OCI-LY1 (cell line): Measurements from ENCODE around the gene POLR2E.

Source experiments
- EZH2 ChIP-seq: fragments of 200-600 bp; sonication (generic), shearing (Covaris generic); IDR thresholded peaks from 2 replicates; pipeline ENCODE4 v1.8.0; 2017; ENCODE audit warnings: borderline replicate concordance, mixed run types, mild to moderate bottlenecking, antibody characterized with exemption, low read length, moderate library complexity, mixed read lengths
- TF ChIP-seq, protein P1 (sequence below): fragments of 200-600 bp; sonication (generic), shearing (Covaris generic); IDR thresholded peaks from 2 replicates; pipeline ENCODE4 v1.5.1; 2017; ENCODE audit warnings: mild to moderate bottlenecking, antibody characterized with exemption, low read length, moderate library complexity, mixed read lengths

DNA sequence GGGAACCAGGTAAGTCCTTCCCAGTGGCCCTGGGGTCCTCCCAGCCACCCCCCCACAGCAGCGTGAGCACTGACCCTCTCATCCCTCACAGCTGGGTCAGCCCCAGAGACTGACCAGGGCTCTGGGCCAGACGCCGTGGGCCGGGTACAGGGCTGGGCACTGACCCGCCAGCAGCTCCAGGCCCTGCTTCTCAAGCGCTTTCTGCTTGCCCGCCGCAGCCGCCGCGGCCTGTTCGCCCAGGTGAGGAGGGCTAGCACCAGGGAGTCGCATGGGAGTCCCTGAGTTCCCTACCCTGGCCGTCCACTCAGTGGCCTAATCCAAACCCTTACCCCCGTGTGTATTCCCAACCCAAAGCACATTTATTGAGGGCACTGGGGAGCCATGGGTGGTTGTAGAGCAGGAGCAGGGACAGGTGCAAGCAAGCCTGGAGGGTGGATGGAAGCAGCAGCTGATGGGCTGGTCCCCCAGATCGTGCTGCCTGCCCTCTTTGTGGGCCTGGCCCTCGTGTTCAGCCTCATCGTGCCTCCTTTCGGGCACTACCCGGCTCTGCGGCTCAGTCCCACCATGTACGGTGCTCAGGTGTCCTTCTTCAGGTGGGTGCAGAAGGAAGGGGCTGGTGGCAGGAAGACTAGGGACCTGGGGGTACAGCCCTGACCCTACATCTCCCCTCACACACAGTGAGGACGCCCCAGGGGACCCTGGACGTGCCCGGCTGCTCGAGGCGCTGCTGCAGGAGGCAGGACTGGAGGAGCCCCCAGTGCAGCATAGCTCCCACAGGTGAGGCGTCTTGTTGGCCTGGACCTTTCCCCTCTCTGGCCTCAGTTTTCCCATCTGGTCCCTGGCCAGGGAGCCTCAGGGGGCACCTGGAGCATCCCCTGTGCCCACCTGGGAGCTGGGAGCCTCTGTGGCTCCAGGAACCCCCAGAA lies 40.8 kb downstream of the POLR2E start:
- TF ChIP-seq, protein P1, sequence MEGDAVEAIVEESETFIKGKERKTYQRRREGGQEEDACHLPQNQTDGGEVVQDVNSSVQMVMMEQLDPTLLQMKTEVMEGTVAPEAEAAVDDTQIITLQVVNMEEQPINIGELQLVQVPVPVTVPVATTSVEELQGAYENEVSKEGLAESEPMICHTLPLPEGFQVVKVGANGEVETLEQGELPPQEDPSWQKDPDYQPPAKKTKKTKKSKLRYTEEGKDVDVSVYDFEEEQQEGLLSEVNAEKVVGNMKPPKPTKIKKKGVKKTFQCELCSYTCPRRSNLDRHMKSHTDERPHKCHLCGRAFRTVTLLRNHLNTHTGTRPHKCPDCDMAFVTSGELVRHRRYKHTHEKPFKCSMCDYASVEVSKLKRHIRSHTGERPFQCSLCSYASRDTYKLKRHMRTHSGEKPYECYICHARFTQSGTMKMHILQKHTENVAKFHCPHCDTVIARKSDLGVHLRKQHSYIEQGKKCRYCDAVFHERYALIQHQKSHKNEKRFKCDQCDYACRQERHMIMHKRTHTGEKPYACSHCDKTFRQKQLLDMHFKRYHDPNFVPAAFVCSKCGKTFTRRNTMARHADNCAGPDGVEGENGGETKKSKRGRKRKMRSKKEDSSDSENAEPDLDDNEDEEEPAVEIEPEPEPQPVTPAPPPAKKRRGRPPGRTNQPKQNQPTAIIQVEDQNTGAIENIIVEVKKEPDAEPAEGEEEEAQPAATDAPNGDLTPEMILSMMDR = no peak
- TF ChIP-seq EZH2 = no peak
